Measurements from ENCODE around the gene AFF3.
A peak's percentile ranks its signal among the peaks of the same experiment; 100 is the strongest.

The AFF3 gene

DNA sequence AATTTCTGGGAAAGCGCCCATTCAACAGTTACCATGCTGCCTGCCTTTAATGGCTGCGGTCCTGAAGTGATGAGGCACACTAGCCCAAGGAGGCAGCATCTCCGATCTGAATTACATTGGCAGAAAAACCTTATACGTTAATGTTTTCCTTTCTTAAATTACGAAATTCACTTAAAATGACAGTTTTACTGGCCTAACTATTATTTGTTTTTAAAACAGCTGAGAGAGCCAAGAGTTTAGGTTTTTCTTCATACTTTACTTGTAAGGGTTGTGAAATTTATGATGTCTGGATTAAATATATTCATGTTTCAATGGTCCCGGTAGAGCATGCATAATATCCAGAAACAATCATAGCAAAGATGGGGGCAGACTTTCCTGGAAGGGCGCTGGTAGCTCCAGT lies 537.4 kb downstream of the AFF3 start:
- DNase-seq (ENCODE audit: low read depth) = no peak

DNA sequence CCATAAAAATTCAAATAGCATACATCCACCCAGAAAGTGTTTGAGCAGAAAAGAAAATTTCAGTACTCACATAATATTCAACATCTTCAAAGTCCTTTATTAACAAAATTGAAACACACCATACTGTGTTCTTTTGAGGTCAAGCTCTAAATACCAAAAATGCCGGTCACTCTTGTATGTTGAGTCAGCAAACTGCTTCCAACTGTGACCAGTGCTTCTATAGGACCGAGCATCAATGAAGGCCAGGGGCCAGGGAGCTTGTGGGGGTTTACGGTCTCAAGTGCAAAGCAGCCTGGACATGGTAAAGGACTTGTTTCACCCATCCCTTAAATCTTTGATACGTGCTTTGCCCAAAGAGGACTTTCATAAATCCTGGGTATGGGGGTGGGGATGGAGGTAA lies 539.9 kb downstream of the AFF3 start:
- no peak for DNase-seq (ENCODE audit: low read depth)

DNA sequence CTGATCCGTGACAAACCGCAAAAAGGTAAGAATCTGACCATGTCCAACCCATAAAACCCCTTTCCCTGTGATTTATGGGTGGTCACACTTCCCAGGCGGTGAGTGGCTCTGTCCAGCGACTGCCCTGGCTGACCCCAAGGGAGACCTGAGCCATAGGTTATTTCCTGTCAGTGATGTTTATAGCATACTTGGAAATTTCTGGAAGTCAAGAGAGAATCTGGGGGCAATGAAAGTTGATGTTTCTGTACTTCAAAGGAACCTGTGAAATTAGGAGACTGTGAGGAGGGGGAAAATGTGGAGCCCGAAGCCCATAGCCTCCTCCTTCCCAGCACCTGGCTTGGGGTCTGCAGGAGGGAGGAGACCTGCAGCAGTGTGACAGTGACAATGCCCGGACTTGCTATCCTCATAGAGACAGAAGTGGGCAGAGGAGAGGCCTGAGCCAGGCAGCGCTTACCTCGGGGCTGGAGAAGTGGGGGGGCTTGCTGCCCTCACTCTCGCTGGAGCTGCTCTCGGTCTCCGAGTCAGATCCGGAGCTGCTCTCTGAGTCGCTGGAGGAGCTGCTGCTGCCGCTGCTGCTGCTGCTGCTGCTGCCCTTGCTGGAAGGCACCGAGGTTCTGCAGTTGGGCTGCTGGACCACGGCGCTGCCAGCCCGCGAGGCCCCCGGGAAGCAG lies 541.3 kb downstream of the AFF3 start:
- no peak for DNase-seq (ENCODE audit: low read depth)

DNA sequence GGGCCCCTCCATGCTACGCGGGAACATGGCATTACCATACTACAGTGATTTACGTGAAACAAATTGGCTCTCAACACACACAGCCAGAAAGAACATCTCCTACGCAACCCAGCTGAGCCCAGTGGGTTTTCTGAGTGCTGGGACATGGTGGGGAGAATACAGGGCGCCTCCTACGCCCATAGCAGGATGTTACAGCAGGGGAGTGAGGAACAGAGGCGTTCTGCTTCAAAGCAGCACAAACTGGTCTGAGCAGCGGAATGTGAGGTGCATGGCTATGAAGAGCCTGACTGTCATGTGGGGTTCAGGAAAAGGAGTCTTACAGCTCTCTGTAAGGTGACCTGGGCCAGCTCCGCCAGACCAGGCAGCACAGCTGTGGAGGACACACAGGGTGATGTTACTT lies 543.9 kb downstream of the AFF3 start:
- no peak for DNase-seq (ENCODE audit: low read depth)

DNA sequence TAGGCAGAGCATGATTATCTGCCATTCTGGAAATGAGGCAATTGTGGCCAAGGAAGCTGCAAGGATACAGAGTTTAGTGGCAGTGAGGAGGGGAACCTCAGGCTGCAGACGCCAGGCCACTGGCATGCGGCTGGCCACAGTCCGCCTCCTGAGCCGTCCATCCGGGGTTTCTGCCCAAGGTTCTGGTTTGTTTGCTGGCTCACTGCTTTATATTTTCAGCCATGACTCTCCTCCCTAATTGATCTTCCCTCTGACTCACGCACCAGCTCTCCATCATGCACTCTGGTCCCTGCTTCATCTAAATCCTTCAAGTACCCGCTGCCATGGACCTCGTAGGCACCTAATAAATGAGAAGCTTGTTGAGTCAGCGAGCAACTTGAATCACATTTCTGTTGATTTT lies 544.8 kb downstream of the AFF3 start:
- no peak for DNase-seq (ENCODE audit: low read depth)

DNA sequence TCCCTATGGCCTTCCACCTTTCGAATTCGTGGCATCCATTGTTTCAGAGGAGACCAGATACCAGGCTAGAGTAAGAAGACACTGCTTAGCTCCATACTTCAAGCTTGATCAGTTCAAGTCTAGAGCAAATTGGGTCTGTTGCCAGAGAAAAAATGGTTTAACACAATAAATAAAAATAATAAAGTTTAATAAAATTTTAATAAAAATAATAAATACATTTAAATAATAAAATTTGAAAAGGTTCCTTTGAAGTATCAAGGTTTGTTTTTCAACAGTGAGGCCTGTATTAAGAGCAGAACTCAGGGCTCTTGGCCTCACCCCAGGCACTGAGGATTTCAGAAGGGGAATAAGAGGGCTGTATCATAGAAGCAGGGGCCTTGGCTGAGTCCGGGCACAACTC lies 547.0 kb downstream of the AFF3 start:
- no peak for DNase-seq (ENCODE audit: low read depth)

DNA sequence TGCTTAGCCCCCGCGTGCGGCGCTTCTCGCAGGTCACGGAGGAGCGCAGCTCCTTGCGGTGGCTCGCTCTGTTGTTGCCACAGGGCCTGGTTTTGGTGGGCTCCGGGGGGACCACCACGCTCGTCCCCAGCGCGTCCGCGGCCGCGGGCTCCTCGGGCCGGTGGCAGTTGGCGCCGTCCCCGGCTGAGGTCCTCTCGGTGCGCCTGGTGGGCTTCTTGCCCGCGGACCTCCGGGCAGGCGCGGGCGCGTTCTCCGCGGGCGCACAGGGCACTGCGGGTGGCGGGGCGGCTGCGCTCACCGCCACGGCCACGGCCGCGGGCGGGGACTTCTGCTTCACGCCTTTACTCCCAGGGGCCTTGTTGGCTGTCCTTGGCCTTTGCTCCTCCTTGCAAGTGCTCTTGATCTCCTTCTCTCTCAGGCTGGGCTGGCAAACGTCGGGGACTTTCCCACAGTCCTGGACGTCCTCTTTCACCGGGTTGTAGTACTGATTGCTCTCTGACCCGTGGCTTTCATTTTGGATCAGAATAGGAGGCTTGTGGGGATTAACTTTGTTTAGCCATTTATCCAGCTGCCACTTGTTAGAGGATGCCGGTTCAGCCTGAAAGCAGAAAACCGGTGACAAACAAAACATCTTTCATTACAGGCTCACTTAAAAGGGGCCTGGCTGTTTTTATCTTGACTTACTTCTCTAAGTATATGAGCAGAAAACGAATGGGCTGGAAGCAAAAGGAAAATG lies 548.5 kb downstream of the AFF3 start:
- DNase-seq (ENCODE audit: low read depth) = no peak

DNA sequence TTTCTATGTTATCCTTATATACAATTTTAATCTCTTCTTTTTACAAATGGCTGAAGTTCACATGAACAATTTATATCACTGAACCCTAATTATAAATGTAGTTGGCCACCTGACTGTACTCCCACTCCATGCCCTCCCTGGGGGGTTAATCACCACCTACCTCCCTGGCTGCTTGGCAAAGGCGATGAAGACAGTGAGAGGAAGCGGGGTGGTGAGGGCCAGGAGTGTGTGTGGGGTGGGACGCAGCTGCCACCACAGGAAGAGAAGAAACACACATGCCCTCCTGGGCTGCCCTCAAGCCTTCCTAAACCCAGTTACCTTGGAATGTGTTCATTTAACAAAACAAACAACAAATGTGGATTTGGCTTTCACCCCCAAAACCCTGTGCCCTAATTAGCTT lies 565.6 kb downstream of the AFF3 start:
- DNase-seq (ENCODE audit: low read depth) = no peak

DNA sequence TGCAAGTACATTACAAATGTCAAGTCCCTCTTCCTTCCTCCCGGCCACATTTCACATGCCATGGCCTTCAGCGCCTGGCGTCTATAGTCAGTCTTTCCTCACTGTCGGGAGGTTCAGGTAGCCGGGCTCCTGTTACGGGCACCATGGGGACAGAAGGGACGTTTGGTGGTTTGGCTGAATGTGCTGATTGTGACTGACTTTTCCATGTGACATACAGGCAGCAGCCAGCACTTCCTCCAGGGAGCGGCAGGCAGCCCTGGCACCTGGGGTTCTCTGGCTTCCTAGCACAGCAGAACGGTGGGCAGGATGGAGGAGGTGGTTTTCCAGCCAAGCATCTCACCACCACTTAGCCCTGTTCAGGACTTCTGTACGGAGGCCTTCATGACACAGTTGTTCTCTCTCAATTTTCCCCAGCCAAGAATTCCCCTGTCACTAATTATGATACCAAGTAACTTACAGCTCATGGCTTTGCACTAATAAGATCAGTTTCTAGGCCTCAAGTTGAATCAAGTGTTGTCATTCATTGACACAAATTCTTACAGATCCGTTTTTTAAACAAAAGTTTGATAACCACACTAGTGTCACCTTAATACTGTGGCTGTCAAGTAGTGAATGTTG lies 568.6 kb downstream of the AFF3 start:
- no peak for DNase-seq (ENCODE audit: low read depth)

DNA sequence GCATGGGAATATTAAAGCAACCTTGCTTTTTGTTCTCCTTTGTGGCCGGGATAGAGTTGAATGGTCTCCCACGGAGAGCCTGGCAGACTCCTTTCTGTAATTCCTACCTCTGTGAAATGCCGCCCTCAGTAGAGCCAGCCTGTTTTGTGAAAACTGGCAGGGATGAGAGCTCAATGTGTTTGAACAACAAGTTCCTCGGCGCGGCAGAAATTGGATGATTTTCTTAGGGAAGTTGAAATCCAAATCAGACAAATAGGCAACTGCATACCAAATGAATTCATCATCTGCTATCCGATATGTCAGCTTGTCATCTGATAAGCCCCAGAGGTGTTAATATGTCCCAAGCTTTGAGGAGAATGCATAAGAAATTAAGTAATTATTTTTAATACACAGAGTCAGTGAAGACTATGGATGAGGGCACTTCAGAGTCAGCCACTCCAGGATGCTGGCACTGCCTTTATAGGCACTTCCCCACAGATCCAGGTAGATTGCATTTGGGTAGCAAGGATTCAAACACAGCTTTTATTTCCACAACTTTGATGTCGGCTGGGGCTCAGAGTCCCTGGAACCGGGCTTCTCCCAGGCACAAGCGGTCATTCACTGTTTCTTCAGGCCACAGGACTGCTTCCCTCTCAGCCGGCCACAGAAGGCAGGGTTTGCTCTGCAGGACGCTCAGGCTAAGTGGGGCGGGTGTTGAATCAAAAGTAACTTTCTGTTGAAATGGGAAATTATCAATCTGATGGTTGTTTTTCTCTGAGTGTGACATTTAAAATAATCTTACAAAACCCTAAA lies 569.8 kb downstream of the AFF3 start:
- DNase-seq (ENCODE audit: low read depth) = no peak

DNA sequence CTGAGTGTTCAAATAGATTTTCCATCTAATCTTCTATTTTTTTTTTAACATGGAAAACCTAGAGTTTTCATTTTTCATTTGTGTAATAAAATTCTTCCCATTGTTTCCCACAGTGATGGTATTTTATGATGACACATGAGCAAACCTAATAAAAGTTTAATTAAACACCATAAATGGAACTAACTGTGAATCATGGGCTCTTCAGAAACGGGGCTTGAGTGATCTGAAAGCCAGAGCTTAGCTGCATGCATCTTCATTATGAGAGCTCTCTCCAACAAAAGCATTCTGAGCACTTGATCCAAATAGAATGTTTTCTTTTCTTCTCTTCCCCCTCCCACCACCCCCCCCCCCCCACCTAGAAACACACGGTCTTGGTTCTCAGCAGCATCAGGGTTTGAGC lies 570.4 kb downstream of the AFF3 start:
- no peak for DNase-seq (ENCODE audit: low read depth)

DNA sequence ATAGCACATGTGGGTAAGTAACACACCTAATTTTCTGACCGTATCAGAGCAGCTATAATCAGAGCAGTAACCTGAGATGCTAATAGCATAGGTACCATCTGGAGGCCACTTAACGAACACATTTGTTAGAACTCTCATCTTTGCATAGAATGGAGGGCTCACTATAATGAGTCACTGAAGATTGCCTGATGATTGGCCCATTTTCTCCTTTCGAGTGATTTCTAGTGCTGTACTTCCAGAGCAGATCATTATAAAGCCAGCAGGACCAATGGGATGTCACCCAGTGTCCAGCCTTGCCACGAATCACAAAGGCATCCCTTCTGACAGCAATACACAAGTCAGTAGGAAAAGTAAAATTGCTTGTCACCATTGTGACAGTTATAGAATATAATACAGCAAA lies 570.9 kb downstream of the AFF3 start:
- no peak for DNase-seq (ENCODE audit: low read depth)

DNA sequence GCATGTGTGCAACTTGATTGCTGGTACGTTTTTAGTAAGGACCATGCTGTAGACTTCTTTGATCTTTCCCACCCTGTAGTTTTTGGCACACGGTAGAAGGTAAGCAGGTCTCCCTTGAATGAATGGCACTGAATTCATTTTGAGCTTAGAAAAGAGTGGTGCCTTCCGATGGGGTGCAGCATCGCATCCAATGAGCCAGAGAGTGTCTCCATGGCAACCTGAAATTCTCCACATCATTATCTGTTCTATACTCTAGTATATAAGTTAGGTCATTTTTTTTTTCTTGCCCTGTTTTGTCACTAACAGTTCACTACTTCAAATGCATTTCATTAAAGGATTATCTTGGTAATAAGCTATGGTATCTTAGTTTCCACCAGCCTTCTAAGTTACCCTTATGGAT lies 571.4 kb downstream of the AFF3 start:
- DNase-seq (ENCODE audit: low read depth) = no peak

DNA sequence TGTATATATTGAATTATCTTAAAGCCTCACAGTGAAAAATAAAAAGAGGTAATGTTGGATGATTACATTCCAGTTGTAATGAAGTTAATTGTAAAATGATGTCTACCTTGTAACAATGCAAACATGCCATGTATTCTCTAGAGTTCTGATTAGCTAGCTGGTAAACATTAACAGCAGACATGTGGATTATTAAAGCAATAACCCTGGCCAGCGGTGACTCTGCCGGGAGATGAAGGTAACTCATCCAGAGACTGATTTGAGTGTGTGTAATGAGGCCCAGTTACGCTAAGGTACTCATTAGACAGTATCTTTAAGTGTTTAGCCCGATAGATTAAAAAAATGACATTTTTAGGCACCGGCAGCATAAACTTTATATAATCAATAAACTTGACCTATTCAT lies 573.0 kb downstream of the AFF3 start:
- DNase-seq (ENCODE audit: low read depth) = no peak

DNA sequence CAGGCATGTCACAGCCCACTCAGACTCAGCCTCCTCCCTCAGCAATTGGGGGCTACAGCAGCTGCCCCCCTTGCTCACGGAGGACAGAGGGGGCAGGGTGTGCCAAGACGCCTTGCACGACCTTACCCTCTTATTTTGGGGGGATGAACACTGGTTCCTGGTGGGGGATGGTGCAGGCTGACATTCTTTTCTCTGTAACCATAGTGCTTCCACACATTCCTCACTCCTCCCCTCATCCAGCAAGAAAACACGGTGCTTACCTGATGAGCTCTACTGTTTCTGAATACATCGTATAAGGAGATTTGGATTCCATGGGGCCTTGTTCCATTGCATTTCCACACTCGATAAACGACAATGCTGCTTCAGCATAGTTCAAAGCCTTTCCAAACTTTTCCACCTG lies 577.2 kb downstream of the AFF3 start:
- no peak for DNase-seq (ENCODE audit: low read depth)

DNA sequence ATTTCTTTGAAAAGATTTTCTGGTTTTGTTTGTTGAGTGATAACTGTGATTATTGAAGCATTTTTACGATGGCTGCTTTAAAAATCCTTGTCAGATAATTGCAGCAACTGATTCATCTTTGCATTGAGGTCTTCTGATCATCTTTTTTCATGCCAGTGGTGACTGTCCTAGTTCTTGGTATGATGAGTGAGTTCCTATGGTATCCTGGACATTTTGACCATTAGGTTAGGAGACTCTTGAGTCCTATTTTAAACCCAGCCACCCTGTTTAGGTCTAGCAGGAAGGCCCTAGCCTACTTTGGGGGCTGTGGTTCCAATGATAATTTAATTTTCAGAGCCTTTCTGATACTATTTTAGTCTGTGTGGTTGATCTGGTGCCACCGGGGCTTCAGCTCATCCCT lies 579.9 kb downstream of the AFF3 start:
- DNase-seq (ENCODE audit: low read depth) = no peak

DNA sequence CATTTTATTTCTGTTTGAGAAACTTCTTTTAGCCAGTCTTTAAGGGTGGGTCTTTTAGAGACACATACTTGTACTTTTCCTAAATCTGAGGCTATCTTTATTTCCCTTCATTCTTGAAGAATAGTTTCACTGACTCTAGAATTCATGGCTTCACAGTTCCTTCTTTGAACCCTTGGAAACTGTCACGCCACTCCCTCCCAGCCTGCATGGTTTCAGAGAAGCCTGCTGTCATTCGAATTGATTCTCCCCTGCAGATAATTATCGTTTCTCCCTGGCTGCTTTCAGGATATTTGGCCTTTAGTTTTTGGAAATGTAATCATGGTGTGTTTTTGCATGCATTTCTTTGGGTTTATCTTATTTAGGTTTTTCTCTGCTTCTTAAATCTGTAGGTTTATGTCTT lies 580.6 kb downstream of the AFF3 start:
- DNase-seq (ENCODE audit: low read depth) = no peak

DNA sequence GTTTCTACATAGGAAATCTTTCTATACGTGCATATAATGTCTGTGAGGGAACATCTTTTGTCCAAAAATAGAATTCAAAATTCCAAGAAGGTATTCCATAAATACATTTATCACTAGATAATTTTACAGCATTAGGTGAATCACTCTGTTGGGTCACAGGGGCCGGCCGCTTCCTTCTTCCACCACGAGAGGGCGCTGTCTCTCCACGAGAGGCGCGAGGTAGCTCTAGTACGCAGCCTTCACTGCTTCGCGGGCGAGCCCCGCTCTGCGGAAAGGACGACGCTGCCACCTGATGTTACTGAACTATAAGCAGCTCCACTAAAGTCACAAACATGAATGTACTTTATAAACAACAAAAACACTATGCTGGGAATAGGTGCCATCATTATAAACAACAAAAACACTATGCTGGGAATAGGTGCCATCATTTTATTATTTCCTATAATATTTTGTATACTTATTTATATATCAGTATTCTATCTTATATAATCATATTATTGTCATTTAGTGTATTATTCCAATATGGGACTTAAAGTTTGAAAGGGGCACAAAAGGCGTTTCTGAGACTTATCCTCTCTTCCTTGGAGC lies 583.2 kb downstream of the AFF3 start:
- DNase-seq (ENCODE audit: low read depth) = peak; percentile 84

DNA sequence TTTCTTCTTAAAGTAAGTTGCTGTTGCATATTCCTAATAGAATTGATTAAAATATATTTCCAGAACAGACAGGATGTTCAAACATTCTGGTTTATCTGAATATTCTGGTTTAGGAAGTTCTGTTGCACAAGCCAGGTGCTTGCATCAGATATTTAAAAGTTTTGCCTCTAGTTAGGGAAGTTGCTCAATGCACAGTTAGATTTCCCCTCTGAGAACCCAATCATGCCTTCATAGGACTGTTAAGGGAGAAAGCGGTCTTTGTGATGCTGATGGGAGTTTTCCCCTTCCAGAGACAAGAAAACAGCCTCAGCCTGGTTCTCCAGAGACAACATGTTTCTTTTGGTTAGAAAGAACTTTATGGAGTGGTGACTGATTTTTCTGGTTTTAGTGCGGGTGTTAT lies 587.0 kb downstream of the AFF3 start:
- DNase-seq (ENCODE audit: low read depth) = no peak

DNA sequence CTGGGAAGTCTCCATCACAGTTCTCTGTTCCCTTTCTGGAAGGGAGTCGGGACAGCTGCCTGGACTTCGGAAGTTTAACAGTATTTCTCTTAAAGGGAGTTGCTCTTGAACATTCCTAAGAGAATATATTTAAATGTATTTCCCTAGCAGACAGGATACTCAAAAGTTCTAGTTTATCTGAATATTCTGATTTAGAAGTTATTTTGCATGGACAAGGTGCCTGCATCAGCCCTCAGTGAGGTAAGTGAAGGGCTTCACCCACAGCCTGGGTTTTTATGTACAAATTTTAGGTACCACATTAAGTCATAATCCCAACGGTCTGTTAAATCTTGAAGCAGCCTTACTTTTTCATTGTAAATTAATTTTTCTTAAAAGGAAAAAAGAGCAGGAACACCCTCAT lies 587.5 kb downstream of the AFF3 start:
- no peak for DNase-seq (ENCODE audit: low read depth)

DNA sequence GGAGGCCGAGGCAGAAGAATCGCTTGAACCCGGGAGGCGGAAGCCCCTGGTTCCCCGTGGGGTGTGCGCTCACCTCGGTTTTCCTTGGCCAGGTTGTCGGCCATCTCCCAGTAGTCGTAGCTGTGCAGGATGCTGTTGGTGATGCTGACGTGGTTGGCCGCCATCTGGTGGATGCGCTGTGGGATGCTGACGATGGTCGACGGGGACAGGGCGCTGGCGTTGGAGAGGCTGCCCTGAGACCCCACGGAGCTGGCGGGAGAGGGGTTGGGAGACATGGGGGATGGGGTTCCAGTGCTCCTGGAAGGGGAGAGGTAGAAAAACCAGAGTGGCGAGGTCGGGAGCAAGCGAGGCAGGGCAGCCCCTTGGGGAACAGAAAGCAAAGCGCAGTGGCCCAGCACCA lies 588.2 kb downstream of the AFF3 start:
- DNase-seq (ENCODE audit: low read depth) = no peak

DNA sequence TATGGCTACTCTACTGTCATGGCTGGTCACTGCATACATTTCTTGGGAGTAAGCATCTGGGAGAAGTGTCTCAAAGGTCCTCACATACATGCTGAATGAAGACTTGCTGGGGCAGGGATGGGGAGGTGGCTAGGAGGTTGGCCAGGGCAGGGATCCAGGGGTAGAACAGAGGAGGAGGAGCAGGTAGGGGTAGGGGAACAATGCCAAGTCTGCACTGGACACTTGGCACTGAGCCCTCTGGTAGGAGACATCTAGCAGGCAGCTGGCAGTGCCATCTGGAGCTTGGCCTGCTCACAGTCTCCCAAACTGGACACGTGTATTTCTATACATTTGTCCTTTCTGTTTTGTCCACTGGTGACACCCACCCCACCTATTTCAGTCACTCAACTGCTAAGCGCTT lies 589.9 kb downstream of the AFF3 start:
- DNase-seq (ENCODE audit: low read depth) = no peak

DNA sequence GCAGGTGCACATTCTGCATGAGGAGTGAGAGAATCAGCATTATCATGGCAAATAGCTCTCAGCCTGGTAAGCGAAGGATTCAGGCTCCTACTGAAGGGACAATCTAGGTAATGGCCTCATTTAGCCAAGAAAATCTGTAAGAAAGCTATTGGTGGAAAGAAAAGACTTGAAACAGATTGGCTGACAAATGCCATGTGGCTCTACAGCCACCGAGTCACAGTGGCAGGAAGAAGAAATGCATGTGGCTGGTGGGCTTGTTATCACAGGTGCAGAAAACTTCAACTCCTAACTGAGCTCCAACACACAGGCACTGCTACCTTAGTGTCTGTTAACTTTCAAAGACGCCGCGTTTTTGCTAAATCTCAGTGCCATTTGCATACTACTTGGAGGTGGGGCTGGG lies 592.0 kb downstream of the AFF3 start:
- no peak for DNase-seq (ENCODE audit: low read depth)

All from stimulated activated CD8-positive, alpha-beta memory T cell treated with anti-CD3 and anti-CD28 coated beads, Interleukin-4, amount 100 ng/mL, for 24 hours (primary cell).